ENCODE results near the gene IRAK1. TPM values are rescaled to one million over a fixed set of nuclear protein-coding genes. Genes with fewer than 3 reads are reported as not detected.

IRAK1 gene
- total RNA-seq, 1 donor from 2014 or later: 73.1 TPM

DNA sequence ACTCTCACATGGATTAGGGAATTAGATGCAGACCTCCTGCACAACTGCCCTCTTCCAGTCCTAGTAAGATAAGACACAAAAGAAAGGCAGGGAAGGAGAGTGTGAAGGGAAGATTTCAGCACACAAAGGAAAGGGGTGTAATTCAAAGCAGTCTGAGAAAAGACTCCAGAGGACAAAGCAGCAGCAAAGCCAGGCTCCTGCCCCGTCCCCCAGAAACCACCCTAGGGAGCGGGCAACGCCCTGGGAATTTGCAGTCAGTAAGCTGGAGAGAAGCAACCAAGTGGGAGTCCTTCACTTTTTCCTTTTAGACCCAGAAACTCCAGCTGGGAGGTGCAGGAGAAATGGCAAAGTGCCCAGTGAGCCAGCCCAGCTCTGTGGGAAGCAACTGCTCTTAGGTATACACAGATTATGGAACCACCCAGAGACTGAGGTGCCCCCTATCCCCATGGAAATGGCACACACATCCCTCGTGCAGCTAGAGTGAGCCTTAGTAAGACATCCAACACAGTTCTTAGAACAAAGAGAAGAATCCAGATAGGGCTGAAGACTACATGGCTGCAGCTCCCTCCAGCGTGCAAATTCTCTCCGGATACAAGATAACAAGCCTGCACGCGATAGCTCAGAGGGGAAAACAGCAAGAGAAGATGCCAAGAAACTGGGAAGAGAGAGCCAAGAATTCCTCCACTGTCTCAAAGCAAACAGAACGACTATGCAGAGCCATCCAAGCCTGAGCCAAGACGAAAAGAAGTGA lies 26.5 kb upstream of the IRAK1 start:
- Histone ChIP-seq H3K4me1 (peaks cover 63% of the 10 kb centered on the region), H3K9me3 (no peaks in the 10 kb centered on the region), H3K4me3 (no peak overlapping the region), H3K27me3 (ENCODE audit: low read depth) (no peaks in the 10 kb centered on the region), H3K36me3 (peaks cover 6% of the 10 kb centered on the region), H3K27ac (peak overlapping the region; percentile 11)
- intact Hi-C loops (cut with DNase I): no loop called here
- DNase-seq (no peak), ATAC-seq (peak; percentile 29 to 40)
- TF ChIP-seq, protein P1, sequence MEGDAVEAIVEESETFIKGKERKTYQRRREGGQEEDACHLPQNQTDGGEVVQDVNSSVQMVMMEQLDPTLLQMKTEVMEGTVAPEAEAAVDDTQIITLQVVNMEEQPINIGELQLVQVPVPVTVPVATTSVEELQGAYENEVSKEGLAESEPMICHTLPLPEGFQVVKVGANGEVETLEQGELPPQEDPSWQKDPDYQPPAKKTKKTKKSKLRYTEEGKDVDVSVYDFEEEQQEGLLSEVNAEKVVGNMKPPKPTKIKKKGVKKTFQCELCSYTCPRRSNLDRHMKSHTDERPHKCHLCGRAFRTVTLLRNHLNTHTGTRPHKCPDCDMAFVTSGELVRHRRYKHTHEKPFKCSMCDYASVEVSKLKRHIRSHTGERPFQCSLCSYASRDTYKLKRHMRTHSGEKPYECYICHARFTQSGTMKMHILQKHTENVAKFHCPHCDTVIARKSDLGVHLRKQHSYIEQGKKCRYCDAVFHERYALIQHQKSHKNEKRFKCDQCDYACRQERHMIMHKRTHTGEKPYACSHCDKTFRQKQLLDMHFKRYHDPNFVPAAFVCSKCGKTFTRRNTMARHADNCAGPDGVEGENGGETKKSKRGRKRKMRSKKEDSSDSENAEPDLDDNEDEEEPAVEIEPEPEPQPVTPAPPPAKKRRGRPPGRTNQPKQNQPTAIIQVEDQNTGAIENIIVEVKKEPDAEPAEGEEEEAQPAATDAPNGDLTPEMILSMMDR (IDR thresholded peaks at IDR 0.05): peak; percentile 21

DNA sequence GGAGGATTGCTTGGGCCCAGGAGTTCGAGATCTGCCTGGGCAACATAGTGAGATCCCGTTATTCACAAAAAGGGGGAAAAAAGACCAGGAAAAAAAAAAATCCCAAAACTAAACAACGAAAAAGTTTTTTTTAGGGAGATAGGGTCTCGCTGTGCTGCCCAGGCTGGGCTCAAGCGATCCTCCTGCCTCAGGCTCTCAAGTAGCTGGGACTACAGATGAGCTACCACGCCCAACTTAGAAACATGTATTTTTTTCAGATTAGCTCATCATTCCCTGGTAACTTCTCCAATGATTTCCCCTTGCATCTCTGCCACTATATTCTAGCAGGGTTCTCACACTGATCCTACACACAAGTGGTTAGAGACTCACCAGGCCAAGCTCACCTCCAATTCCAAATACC lies 24.4 kb upstream of the IRAK1 start:
- H3K27me3 ChIP-seq (ENCODE audit: low read depth): no peaks in the 10 kb centered on the region
- TF ChIP-seq, protein P1 (IDR thresholded peaks at IDR 0.05): no peak
- H3K4me3 ChIP-seq: no peak overlapping the region
- intact Hi-C loops (cut with DNase I): no loop called here
- peaks cover 56% of the 10 kb centered on the region for H3K4me1 ChIP-seq
- H3K36me3 ChIP-seq: peaks cover 6% of the 10 kb centered on the region
- no peak for DNase-seq
- H3K9me3 ChIP-seq: no peaks in the 10 kb centered on the region
- no peak for ATAC-seq
- H3K27ac ChIP-seq: no peak overlapping the region

DNA sequence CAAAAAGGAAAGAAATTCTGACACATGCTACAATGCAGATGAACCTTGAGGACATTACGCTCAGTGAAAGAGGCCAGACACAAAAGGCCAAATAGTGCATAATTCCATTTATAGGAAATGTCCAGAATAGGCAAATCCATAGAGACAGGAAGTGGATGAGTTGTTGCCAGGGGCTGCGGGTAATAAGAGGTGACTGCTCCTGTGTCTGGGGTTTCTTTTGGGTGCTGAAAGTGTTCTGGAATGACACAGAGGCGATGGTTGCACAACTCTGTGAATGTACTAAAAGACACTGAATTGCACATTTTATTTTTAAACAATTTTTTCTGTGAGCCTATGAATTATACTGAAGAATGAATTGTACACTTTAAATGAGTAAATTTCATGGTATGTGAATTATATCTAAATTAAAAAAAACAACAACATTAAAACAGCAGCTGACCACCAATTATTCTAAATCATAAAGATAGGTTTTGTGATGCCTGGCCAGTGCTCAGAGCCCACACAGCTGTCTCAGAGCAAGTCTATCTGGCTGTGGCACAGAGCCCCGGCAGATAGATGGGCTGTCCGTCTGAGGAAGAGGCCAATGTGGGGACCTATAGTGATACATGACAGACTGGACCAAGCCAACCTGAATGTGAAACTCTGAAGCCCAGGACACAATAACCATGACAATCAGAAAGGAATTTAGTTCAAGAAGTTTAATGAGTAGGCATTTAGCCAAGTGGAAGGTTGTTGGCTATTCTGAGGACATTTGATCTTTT lies 23.5 kb upstream of the IRAK1 start:
- Histone ChIP-seq H3K27ac (no peak overlapping the region), H3K9me3 (no peaks in the 10 kb centered on the region), H3K4me1 (peaks cover 60% of the 10 kb centered on the region), H3K27me3 (ENCODE audit: low read depth) (no peaks in the 10 kb centered on the region), H3K36me3 (peaks cover 1% of the 10 kb centered on the region), H3K4me3 (no peak overlapping the region)
- no peak for ATAC-seq
- TF ChIP-seq, protein P1 (IDR thresholded peaks at IDR 0.05): no peak
- no peak for DNase-seq
- intact Hi-C loops (cut with DNase I): no loop called here

GRCh38 chrX:154040863-154041262 lies 21.2 kb upstream of the IRAK1 start:
- no peaks in the 10 kb centered on the region for H3K9me3 ChIP-seq
- peak overlapping the region; percentile 24 for H3K27ac ChIP-seq
- DNase-seq (no peak), ATAC-seq (peak in 1 of 2 donors; percentile 39)
- no peaks in the 10 kb centered on the region for H3K36me3 ChIP-seq
- intact Hi-C loops (cut with DNase I): no loop called here
- peaks cover 41% of the 10 kb centered on the region for H3K4me1 ChIP-seq
- H3K4me3 ChIP-seq: no peak overlapping the region
- H3K27me3 ChIP-seq (ENCODE audit: low read depth): no peaks in the 10 kb centered on the region
- TF ChIP-seq, protein P1 (IDR thresholded peaks at IDR 0.05): no peak

DNA sequence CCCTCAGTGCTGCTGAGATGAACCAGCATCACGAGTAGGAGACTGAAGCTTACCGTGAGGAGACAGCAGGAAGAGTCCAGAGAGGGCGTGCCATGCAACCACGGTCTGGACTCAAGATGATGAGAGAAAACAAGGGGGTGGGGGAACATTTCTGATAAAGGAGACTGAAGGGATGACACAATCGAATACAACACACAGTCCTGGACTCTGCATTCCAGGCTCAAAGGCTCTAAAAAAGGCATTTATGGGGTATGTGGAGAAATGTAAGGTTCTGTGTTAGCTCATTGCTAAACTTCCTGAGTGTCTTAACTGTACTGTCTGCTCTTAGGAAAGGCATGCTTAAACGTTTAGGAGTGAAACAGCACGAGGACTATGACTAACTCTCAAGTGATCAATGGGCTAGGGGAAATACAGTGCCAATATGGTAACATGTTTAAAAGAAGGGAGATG lies 20.6 kb upstream of the IRAK1 start:
- H3K27me3 ChIP-seq (ENCODE audit: low read depth): no peaks in the 10 kb centered on the region
- H3K36me3 ChIP-seq: no peaks in the 10 kb centered on the region
- H3K9me3 ChIP-seq: no peaks in the 10 kb centered on the region
- TF ChIP-seq, protein P1 (IDR thresholded peaks at IDR 0.05): no peak
- H3K27ac ChIP-seq: peak overlapping the region; percentile 24
- H3K4me3 ChIP-seq: no peak overlapping the region
- intact Hi-C loops (cut with DNase I): no loop called here
- peak; percentile 61 to 73 for ATAC-seq
- peaks cover 40% of the 10 kb centered on the region for H3K4me1 ChIP-seq
- DNase-seq: no peak
